Epithelial cell of prostate (primary cell): Measurements from ENCODE around the gene ATP6V1G1.

Experiments
- DNase-seq: peaks from one replicate; pipeline ENCODE4 v3.0.0-alpha.2; 2011; ENCODE audit warnings: low read depth, low spot score
- H3K27ac ChIP-seq: fragments of 450-650 bp; 2 replicates; pipeline ENCODE4 v1.5.1; 2017; ENCODE audit warnings: mild to moderate bottlenecking

Gene ATP6V1G1

GRCh38 chr9:114643001-114643400 is 55.4 kb downstream of the ATP6V1G1 start:
- no peak for DNase-seq
- no peak overlapping the region for H3K27ac ChIP-seq

- no peak overlapping the region for H3K27ac ChIP-seq
- no peak for DNase-seq
Observed at GRCh38 chr9:114643896-114644295, 56.3 kb downstream of the ATP6V1G1 start.
